Thyroid gland (tissue), 4 donors: ENCODE data around the gene NLK. TPM values are rescaled to one million over a fixed set of nuclear protein-coding genes. Genes with fewer than 3 reads are reported as not detected.

Source experiments
- DNase-seq, 2 donors: peaks; one replicate each; pipeline ENCODE4 v3.0.0-alpha.2; 2019
- H3K27ac ChIP-seq, 3 donors: fragments of 200-600 bp; sonication (generic); 1 replicate in 2 of 3; 2 replicates in 1 of 3; pipeline ENCODE4 v1.5.1; 2016 to 2019; ENCODE audit warnings: mild to moderate bottlenecking in 1 of 3, moderate library complexity in 1 of 3
- H3K27me3 ChIP-seq: fragments of 200-600 bp; sonication (generic); one replicate; pipeline ENCODE4 v1.5.1; 2019
- H3K36me3 ChIP-seq, 2 donors: fragments of 200-600 bp; sonication (generic); one replicate each; pipeline ENCODE4 v1.5.1; 2016 to 2019
- H3K4me1 ChIP-seq, 2 donors: fragments of 200-600 bp; sonication (generic); one replicate each; pipeline ENCODE4 v1.5.1; 2017 to 2019
- H3K4me3 ChIP-seq, 3 donors: fragments of 200-600 bp; sonication (generic); replicated peaks in 1 of 3; 1 replicate in 2 of 3; 2 replicates in 1 of 3; pipeline ENCODE4 v1.5.1; 2016; ENCODE audit warnings: mild to moderate bottlenecking in 1 of 3
- H3K9me3 ChIP-seq: fragments of 200-600 bp; sonication (generic); one replicate; pipeline ENCODE4 v1.5.1; 2017
- CTCF ChIP-seq, 6 experiments: fragments of 200-600 bp in 3 of 6; fragments of 450-650 bp in 3 of 6; sonication (generic) in 3 of 6; IDR thresholded peaks; one replicate each; pipeline ENCODE4 v1.5.1; 2016 to 2019; ENCODE audit warnings: antibody characterized with exemption in 6 of 6, mild to moderate bottlenecking in 2 of 6, inconsistent platforms in 1 of 6, moderate library complexity in 1 of 6
- POLR2A ChIP-seq, 2 donors: fragments of 450-650 bp; IDR thresholded peaks; one replicate each; pipeline ENCODE4 v1.6.1; 2017; ENCODE audit warnings: antibody characterized with exemption in 2 of 2, mild to moderate bottlenecking in 2 of 2, moderate library complexity in 1 of 2
- WGBS, 2 donors: methylation state at CpG; one replicate each; pipeline ENCODE4 v1.1.5; 2017; 5-methylcytosine and 5-hydroxymethylcytosine counted together
- intact Hi-C: fragments of 100-400 bp; cut with DNase I; formaldehyde crosslinking; loops from one replicate; pipeline ENCODE4 v1.15.1; 2023
- total RNA-seq, 4 donors: library from RNA; depleted of rRNA; stranded (reverse); fragments of >200 nt; gene quantifications; one replicate each; pipeline ENCODE4 v1.2.3, GENCODE V29; 2016

NLK gene
- 10 to 100 TPM; 37.7 to 54.2 (median 46.0) TPM for total RNA-seq

- Histone ChIP-seq H3K9me3 (no peaks in the 10 kb centered on the region), H3K27me3 (no peaks in the 10 kb centered on the region), H3K36me3 (no peaks in the 10 kb centered on the region), H3K27ac (peak within 1 kb of the TSS; percentile 87 to 94 (median 93)), H3K4me1 (peaks cover 37 to 41% of the 10 kb centered on the region in 2 donors), H3K4me3 (peak within 1 kb of the TSS in 2 of 3 donors; percentile 75 to 99)
- TF ChIP-seq CTCF (IDR thresholded peaks at IDR 0.05) (no peak), POLR2A (IDR thresholded peaks at IDR 0.05) (no peak)
- 88 to 92% methylated on average over 1 of the region's 1 CpG for WGBS, 2 donors
- DNase-seq, result no peak
- intact Hi-C loops, result no loop called here
These were observed at the start of gene NLK for GRCh38 chr17:28042657-28042720. Gene NLK (plus strand): TSS chr17:28042677. CDS start chr17:28042874, 197 bp downstream.

GRCh38 chr17:27993161-27993695 is 49.2 kb upstream of the NLK start:
- Histone ChIP-seq H3K9me3 (no peaks in the 10 kb centered on the region), H3K4me1 (peaks cover 0 to 16% of the 10 kb centered on the region in 2 donors), H3K27me3 (no peaks in the 10 kb centered on the region), H3K36me3 (no peaks in the 10 kb centered on the region), H3K27ac (no peak overlapping the region), H3K4me3 (no peak overlapping the region)
- intact Hi-C loops, result no loop called here
- peak in 1 of 2 donors; percentile 6 for DNase-seq
- TF ChIP-seq POLR2A (IDR thresholded peaks at IDR 0.05) (no peak), CTCF (IDR thresholded peaks at IDR 0.05) (no peak)
- WGBS, 2 donors, result 39 to 52% methylated on average over 3 of the region's 3 CpGs

GRCh38 chr17:27993723-27994310 is 48.7 kb upstream of the NLK start:
- Histone ChIP-seq H3K4me3 (no peak overlapping the region), H3K27ac (no peak overlapping the region), H3K36me3 (no peaks in the 10 kb centered on the region), H3K4me1 (peaks cover 0 to 16% of the 10 kb centered on the region in 2 donors), H3K9me3 (no peaks in the 10 kb centered on the region), H3K27me3 (no peaks in the 10 kb centered on the region)
- TF ChIP-seq POLR2A (IDR thresholded peaks at IDR 0.05) (no peak), CTCF (IDR thresholded peaks at IDR 0.05) (no peak)
- intact Hi-C loops, result no loop called here
- DNase-seq, result no peak
- WGBS, 2 donors, result 83 to 86% methylated on average over 7 of the region's 7 CpGs

GRCh38 chr17:27994586-27994985 is 47.9 kb upstream of the NLK start:
- no peaks in the 10 kb centered on the region for H3K27me3 ChIP-seq
- peaks cover 0 to 10% of the 10 kb centered on the region in 2 donors for H3K4me1 ChIP-seq
- H3K4me3 ChIP-seq, result no peak overlapping the region
- H3K27ac ChIP-seq, result no peak overlapping the region
- no peak for TF ChIP-seq POLR2A (IDR thresholded peaks at IDR 0.05)
- no peaks in the 10 kb centered on the region for H3K36me3 ChIP-seq
- intact Hi-C loops, result no loop called here
- H3K9me3 ChIP-seq, result no peaks in the 10 kb centered on the region
- 13 to 36% methylated on average over 1 of the region's 1 CpG for WGBS, 2 donors
- no peak for DNase-seq

GRCh38 chr17:27995554-27995953 is 46.9 kb upstream of the NLK start:
- H3K36me3 ChIP-seq, result no peaks in the 10 kb centered on the region
- intact Hi-C loops, result no loop called here
- H3K27me3 ChIP-seq, result no peaks in the 10 kb centered on the region
- H3K4me3 ChIP-seq, result no peak overlapping the region
- TF ChIP-seq CTCF (IDR thresholded peaks at IDR 0.05), result no peak
- no peak for TF ChIP-seq POLR2A (IDR thresholded peaks at IDR 0.05)
- peaks cover 0 to 10% of the 10 kb centered on the region in 2 donors for H3K4me1 ChIP-seq
- H3K9me3 ChIP-seq, result no peaks in the 10 kb centered on the region
- whole genome bisulfite sequencing, 2 donors, result 3 to 47% methylated on average over 1 of the region's 1 CpG
- no peak for DNase-seq
- H3K27ac ChIP-seq, result no peak overlapping the region
